Prostate gland (tissue), 2 donors: ENCODE results near the gene MYL10.

Experiments used
- POLR2A ChIP-seq: fragments of 450-650 bp; IDR thresholded peaks from one replicate; pipeline ENCODE4 v1.6.1; 2016; ENCODE audit warnings: antibody characterized with exemption, mild to moderate bottlenecking
- POLR2AphosphoS5 ChIP-seq: sonication (generic); formaldehyde crosslinking; IDR thresholded peaks from one replicate; pipeline ENCODE4 v1.6.1; 2017; ENCODE audit warnings: antibody characterized with exemption
- TF ChIP-seq, protein P1 (sequence below), 4 experiments: fragments of 200-600 bp in 2 of 4; fragments of 450-650 bp in 2 of 4; sonication (generic) in 2 of 4; IDR thresholded peaks; 1 replicate in 3 of 4; 2 replicates in 1 of 4; pipeline ENCODE4 v1.5.1; 2016 to 2019; ENCODE audit warnings: antibody characterized with exemption in 4 of 4, mild to moderate bottlenecking in 2 of 4, moderate library complexity in 2 of 4

GRCh38 chr7:101635484-101635883, 6.4 kb upstream of the MYL10 start:
- TF ChIP-seq POLR2AphosphoS5 (no peak), POLR2A (no peak)
- TF ChIP-seq, protein P1, sequence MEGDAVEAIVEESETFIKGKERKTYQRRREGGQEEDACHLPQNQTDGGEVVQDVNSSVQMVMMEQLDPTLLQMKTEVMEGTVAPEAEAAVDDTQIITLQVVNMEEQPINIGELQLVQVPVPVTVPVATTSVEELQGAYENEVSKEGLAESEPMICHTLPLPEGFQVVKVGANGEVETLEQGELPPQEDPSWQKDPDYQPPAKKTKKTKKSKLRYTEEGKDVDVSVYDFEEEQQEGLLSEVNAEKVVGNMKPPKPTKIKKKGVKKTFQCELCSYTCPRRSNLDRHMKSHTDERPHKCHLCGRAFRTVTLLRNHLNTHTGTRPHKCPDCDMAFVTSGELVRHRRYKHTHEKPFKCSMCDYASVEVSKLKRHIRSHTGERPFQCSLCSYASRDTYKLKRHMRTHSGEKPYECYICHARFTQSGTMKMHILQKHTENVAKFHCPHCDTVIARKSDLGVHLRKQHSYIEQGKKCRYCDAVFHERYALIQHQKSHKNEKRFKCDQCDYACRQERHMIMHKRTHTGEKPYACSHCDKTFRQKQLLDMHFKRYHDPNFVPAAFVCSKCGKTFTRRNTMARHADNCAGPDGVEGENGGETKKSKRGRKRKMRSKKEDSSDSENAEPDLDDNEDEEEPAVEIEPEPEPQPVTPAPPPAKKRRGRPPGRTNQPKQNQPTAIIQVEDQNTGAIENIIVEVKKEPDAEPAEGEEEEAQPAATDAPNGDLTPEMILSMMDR (IDR thresholded peaks at IDR 0.05): no peak
